Daoy (cell line): Measurements from ENCODE around the gene CKS1B. TPM values are rescaled to one million over a fixed set of nuclear protein-coding genes. Genes with fewer than 3 reads are reported as not detected.
"Not testable (repeated sequence)": the region's sequence is repeated elsewhere in the genome, so short reads cannot be mapped to it uniquely, and the experiment has no call there.

Experiments used
- DNase-seq: peaks from one replicate; pipeline ENCODE4 v3.0.0-alpha.2; 2015; ENCODE audit warnings: low read depth
- total RNA-seq: library from RNA; depleted of rRNA; stranded (reverse); fragments of >200 nt; shearing (Covaris generic); gene quantifications from 2 replicates; pipeline ENCODE4 v1.2.3, GENCODE V29; 2014

Gene CKS1B
- total RNA-seq, 1 experiment from 2014 or later = 379 TPM

DNA sequence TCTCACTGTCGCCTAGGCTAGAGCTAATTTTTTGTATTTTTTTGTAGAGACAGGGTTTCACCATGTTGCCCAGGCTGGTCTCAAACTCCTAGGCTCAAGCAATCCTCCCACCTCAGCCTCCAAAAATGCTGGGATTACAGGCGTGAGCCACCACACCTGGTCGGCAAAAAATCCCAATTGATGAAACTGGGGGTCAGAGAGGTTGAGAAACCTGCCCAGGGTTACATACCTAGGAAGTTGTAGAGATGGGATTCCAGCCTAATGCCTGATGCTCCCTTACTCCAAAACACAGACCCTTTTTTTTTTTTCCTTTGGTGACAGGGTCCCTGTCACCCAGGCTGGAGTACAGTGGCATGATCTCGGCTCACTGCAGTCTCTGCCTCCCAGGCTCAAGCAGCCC, 12.3 kb downstream of the CKS1B start:
- not testable (repeated sequence) for DNase-seq

DNA sequence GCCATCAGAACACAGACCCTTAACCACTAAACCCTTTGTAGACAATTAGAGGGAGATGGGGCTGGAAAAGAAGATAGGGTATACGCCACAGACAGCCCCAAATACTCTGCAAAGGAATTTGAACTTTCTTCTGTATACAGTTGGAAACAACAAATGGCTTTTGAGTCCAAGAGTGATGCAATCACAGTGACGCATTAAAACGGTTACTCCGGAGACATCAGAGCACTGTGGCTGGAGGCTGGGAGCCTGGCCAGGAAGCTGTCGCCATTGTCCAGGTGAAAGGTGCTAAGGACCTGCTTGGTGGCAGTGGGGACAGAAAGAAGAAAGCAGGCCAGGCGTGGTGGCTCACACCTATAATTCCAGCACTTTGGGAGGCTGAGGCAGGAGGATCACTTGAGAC, 12.8 kb downstream of the CKS1B start:
- no peak for DNase-seq

DNA sequence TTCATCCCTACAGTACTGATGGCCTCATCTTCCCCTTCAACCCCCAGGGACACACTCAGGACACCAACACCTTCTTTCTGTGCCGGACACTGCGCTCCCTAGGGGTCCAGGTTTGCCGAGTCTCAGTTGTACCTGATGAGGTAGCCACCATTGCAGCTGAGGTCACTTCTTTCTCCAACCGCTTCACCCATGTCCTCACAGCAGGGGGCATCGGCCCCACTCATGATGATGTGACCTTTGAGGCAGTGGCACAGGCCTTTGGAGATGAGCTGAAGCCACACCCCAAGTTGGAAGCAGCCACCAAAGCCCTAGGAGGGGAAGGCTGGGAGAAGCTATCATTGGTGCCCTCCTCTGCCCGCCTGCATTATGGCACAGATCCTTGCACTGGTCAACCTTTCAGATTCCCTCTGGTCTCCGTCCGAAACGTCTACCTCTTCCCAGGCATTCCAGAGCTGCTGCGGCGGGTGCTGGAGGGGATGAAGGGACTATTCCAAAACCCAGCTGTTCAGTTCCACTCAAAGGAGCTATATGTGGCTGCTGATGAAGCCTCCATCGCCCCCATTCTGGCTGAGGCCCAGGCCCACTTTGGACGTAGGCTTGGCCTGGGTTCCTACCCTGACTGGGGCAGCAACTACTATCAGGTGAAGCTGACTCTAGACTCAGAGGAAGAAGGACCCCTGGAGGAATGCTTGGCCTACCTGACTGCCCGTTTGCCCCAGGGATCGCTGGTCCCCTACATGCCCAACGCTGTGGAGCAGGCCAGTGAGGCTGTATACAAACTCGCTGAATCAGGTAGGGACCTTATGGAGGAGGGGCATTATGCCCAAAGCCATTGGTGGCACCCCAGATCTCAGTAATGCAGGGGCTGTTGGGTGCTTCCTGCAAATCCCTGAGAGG, 13.8 kb downstream of the CKS1B start:
- no peak for DNase-seq

DNA sequence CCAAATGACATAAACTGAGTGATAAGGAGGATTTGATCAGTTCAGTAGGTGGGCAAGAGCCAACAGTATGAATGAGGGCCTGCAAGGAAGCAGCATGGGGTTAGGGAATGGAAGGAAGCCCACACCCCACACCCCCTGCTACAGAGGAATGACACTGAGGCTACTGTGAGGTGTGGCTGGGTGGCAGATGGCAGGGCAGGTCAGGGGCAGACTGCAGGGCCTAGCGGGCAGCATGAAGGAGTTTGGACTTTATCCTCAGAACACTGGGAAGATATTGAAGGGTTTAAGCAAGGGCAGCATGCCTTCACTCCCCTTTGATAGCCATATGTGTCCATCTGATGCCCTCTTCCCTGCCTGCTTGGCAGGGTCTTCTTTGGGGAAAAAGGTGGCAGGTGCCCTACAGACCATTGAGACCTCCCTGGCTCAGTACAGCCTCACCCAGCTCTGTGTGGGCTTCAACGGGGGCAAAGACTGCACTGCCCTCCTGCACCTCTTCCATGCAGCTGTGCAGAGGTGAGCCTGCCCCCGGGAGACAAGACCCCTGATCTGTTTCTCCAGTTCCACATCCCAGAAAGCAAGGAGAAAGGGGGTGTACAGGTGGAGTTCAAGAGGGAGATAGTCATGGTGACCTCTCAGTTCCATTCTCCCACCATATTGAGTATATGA, 14.8 kb downstream of the CKS1B start:
- DNase-seq = no peak

DNA sequence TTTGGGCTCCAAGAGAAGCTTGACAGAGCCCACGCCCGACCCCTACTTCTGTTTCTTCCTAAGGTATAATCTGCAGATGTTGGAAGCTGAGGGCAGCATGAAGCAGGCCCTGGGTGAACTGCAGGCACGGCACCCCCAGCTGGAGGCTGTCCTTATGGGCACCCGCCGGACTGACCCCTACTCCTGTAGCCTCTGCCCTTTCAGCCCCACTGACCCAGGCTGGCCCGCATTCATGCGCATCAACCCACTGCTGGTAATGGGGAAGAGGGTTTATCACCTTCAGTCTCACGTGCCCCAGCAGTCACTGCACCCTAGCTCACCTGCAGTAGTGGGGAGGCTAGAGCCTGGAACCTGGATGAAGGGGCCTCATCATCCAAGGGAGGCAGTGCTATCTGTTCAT, 15.8 kb downstream of the CKS1B start:
- no peak for DNase-seq

DNA sequence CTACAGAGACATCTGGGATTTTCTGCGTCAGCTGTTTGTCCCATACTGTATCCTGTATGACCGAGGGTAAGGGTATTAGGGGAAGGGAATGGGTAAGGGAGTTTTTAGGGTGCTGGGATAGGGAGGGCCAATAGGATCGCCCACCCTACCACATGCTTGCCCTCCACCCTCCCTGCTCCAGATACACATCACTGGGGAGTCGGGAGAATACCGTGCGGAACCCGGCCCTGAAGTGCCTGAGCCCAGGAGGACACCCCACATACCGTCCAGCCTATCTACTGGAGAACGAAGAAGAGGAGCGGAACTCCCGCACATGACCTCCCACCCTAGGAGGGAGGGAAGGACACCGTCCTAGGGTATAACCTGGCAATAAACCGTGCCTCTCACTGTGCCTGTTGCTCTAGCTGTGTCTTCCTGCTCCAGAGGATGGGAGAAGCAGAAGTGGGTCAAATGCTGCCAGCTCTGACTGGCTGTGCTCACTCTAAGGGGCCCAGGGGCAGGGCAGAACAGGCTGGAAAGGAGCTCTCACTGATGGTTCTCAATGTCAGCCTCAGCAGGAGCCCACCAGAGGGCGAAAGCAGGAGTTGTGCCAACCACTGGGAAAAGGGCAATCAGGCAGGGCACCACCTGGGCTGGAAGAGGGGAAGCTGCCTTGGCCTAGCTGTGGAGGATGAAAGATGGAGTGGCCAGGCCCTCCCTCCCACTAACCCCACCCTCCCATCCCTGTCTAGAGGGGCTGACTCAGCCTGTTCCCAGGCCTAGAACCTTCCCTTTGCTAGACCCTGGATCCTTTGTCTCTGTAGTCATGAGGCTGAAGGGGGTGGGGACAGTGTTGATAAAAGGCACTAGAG, 18.5 kb downstream of the CKS1B start:
- peak; percentile 62 for DNase-seq

DNA sequence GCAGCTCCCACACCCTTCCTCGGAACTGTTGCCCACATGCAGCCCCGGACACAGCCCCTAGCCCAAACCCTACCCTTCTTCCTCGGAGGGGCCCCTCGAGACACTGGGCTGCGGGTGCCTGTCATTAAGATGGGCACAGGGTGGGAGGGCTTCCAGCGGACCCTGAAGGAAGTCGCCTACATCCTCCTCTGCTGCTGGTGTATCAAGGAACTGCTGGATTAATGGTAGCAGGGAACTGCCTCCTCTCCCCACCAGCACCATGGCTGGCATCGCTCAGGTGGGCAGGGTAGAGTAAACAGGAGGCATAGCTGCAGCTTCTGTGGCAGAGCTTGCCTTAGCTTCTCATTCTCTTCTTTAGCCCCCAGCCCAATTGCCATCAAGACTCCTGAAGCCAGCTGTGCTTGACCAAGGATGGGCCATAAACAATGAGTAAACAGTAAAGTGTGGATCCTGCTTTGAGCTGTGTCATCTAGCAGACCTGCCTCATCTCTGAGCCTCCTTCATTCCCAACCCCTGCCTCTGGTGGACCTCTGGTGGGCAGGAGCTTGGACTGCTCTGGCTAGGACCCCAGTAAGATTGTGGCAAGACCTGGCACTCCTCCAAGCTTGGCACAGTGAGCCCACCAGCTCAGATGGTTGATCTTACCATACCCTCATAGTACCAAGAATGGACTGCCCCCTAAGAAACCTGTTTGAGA, 19.2 kb downstream of the CKS1B start, which contains the start of gene LENEP:
LENEP (plus strand) TSS at position 15 of the 697 bp plus-strand sequence; CDS start at position 37, 22 bp downstream.
- DNase-seq = no peak

DNA sequence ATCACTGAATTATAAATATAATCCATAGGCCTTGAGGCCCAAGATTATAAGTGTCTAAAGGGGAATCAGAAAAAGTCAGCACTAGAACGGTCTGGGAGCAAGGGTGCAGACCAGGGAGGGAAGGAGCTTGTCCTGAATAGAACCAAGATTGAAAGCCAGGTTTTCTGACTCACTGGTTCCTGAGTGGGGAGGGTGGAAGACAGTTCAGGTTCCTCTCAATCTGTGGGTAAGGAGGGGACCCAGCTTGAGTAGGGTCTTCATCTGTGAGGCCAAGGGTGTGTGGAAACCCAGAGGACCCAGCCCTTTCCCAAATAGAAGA, 19.7 kb downstream of the CKS1B start:
- no peak for DNase-seq

DNA sequence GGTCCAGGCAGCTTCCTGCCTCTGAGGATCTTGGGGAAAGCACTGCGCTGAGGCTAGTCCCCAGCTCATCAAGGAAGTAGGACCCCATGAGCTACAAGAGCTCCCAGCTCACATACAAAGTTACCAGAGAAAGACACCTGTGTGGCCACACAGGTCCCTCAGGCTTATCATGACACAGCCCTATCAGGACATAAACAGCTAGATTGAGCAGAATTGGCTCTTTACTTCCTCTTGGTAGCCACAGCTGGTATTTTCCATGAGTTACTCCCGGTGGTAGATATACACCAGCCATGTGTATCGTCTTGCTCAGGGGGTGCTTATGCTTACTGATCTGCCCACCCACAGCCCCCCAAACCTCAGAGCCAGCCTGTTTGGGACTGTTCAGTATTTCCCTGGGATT, 20.1 kb downstream of the CKS1B start:
- DNase-seq = no peak

DNA sequence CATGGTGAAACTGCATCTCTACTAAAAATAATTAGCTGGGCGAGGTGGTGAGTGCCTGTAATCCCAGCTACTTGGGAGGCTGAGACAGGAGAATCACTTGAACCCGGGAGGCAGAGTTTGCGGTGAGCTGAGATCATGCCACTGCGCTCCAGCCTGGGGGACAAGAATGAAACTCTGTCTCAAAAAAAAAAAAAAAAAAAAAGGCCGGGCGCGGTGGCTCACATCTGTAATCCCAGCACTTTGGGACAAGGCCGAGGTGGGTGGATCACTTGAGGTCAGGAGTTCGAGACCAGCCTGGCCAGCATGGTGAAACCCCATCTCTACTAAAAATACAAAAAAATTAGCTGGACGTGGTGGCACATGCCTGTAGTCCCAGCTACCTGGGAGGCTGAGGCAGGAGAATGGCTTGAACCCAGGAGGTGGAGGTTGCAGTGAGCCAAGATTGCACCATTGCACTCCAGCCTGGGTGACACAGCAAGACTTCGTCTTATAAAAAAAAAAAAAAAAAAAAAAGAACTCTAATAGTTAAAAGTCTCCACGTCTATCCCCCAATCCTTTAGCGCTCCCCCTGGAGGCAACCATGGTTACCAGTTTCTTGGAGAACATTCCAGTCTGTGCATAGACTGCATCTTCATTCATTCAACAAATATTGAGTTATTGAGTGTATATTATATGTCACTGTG, 21.0 kb downstream of the CKS1B start:
- DNase-seq = peak; percentile 65

DNA sequence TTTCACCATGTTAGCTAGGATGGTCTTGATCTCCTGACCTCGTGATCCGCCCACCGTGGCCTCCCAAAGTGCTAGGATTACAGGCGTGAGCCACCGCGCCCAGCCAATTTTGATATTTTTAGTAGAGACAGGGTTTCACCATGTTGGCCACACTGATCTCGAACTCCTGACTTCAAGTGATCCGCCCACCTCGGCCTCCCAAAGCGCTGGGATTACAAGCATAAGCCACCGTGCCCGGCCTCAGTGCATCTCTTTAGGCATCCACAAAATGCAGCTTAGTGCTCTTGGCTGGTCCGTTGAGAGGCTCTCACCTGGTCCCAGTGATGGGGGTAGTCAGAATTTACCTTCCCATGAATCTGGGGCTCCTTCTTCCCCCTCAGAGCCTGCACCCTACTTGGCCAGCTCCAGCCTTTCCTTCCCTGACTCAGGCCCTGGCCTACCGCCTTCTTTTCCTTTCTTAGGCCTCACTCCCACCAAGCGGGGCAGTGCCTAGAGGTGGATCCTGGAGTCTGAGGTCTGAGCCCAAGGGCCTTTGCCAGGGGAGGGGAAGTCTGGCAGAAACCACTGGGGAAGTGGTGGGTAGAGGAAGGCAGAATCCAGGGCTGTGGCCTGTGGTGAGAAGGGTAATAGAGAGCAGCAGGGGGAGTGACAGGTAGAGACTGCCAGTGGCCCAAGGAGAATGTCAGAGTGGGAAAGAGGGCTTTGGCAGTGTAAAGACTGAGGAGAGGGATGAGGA, 22.7 kb downstream of the CKS1B start:
- no peak for DNase-seq

DNA sequence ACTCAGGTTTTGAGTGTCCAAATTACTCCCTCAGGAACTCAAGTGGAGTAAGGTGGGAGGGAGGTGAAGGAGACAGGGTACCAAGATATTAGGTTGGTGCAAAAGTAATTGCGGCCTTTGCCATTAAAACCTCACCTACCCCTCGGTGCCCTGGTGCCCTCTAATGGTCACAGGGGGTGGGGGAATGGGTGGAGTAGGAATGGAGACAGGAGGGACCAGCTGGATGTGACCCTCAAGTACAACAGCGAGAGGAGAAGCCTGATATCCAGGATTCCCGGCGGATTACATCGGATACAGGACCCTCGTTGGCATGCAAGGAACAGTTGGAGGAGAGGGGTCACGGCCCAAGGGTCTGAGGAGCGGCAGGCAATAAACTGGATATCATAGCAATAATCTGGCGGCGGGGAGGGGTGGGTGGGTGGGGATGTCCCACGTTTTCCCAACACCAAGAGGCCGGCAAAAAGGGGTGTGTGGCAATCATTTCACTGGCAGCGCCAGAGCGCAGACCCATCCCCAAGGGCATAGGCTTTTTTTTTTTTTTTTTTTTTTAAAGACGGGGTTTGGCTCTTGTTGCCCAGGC, 23.8 kb downstream of the CKS1B start:
- DNase-seq = no peak

DNA sequence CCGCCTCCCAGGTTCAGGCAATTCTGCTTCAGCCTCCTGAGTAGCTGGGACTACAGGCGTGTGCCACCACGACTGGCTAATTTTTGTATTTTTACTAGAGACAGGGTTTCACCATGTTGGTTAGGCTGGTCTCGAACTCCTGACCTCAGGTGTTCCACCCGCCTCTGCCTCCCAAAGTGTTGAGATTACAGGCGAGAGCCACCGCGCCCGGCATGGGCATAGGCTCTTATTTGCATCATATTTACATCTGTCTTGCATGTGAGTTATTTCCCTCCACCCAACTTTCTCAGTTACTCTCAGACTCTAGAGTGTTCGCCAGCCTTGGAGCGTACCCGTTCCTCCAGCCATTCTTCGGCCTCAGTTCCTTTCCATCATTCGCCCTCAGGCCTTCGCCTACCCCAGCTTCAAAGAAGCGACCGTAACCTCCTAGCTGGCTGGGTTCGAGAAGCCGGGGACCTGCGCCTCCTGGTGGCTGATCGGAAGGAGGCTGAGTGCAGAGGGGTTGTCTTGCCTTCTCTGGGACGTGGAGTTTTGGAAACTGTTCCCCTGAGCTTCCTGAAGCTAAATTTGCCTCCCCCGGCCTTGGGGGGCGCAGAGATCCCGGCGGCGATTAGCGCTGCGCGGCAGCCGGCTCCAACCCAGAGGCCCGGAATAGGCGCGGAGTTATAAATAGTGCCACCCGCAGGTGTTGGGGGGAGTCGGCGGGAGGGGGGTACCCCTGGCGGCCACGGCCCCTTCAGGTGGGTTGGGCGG, 24.5 kb downstream of the CKS1B start:
- peak; percentile 80 for DNase-seq

DNA sequence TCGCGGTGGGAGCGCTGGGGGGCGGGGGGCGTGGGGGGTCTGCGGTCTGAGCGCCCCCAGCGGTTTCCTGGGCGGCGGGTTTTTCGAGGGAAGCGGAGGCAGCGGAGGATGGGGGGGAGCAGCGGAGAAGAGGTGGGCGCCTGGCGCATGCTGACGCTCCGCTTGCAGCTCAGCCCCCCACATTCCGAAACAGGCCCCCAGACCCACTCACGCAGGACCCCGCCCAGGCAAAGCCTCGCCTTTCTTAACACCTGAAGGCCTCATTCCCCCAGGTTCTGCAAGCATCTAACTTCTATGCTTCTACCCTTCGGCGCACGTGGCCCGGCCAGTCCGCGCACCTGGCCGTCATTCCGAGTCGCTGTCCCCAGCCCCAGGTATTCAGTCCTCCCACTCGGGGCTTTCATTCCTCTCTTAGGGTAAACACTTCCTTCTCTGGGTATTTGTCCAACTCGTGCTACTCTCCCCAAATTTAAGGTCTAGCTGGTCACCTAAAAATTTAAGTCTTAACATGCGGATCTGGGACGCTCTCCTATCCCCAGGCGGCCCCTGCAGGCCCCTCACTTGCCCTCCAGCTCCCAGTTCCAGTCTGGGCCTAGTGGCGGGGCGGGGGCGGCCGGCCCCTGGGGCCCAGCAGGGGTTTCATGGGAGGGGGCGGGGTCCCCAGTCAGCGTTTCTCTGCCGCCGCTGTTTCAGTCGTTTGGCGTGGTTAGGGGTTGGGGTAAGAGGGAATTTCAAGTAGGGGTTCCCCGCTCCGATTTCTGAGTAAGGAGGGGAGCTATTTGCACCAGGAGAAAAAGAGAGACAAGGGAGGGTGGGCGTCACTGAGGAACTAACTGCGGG, 25.3 kb downstream of the CKS1B start:
- DNase-seq = no peak

DNA sequence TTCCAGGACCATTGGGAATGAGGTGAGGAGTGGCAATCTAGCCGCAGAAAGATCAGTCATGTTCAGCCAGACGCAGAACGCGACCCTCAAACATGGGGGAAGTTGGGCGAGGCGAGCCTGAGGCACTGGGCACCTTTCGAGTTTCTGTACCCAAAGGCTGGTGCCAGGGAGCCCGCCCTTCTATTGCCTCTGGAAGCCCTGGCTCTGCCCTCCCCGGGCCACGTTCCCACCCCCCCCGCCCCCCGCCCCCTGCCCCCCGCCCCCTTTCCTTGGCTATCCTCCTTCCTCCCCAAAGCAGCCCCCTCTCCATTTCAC, 25.9 kb downstream of the CKS1B start:
- DNase-seq = no peak

DNA sequence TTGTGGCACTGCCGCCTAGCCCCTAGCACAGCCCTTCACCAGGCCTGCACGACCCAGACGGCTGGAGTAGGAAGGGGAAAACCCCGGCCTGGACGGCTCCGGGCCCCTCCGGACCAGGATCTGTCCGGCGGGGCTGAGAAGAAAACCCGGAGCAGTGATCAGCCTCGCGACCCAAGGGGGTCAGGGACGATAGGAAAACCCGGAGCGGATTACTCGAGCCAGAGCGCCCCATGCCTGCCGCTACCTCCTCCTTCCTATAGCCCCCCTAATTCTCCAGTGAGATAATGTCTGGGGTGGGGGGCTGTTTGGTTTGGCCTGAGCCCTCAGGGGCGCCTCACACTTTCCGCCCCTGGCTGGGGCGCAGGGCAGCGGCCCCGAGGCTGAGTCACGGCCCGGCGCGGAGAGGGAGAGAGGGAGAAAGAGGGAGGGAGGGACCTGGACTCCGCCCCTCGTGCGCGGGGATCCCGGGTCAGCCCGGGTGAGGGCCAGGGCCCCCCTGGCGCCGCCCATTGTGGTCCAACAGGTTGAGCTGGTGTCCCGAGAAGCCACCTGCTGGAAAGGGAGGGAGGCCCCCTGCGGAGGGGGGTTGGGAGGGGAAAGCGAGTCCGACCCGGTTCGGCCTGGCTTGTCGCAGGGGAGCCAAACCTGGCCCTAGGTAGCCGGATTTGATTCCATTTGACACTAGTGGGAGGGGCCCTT, 26.4 kb downstream of the CKS1B start:
- peak; percentile 92 for DNase-seq

DNA sequence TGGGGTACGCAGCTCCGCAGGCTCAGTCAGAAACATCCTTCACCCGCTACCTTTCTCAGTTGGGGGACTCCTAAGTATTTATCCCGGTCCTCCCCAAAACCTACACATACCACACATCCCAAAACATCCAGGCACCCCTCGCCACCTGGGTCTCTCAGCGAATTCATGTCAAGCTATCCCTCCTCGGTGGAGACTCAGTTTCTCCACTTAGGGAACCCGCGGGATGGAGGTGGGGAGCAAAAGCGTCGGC, 26.9 kb downstream of the CKS1B start:
- DNase-seq = no peak
